GM23248 (cell line): ENCODE measurements around the gene GARIN1A. TPM values are rescaled to one million over a fixed set of nuclear protein-coding genes. Genes with fewer than 3 reads are reported as not detected.

Source experiments
- DNase-seq: peaks from one replicate; pipeline ENCODE4 v3.0.0-alpha.2; 2015
- H2AFZ ChIP-seq: fragments of 200-600 bp; sonication (generic); 2 replicates; pipeline ENCODE4 v1.6.1; 2016; ENCODE audit warnings: antibody characterized with exemption
- H3F3A ChIP-seq: fragments of 200-600 bp; sonication (generic); 2 replicates; pipeline ENCODE4 v1.6.1; 2016; ENCODE audit warnings: mild to moderate bottlenecking, antibody characterized with exemption, mixed run types; ENCODE audit not compliant: insufficient read depth
- H3K27ac ChIP-seq: fragments of 200-600 bp; sonication (generic); 2 replicates; pipeline ENCODE4 v1.5.1; 2016; ENCODE audit warnings: mild to moderate bottlenecking
- H3K27me3 ChIP-seq: fragments of 200-600 bp; sonication (generic); replicated peaks from 2 replicates; pipeline ENCODE4 v1.6.1; 2016; ENCODE audit warnings: mild to moderate bottlenecking; ENCODE audit not compliant: insufficient read depth
- H3K36me3 ChIP-seq: fragments of 200-600 bp; sonication (generic); 2 replicates; pipeline ENCODE4 v1.6.1; 2016; ENCODE audit warnings: low read depth, mild to moderate bottlenecking
- H3K4me1 ChIP-seq: fragments of 200-600 bp; sonication (generic); 2 replicates; pipeline ENCODE4 v1.6.1; 2016; ENCODE audit warnings: mild to moderate bottlenecking; ENCODE audit not compliant: insufficient read depth
- H3K4me2 ChIP-seq: fragments of 200-600 bp; sonication (generic); one replicate; pipeline ENCODE4 v1.6.1; 2016; ENCODE audit warnings: mild to moderate bottlenecking; ENCODE audit not compliant: unreplicated experiment
- H3K4me3 ChIP-seq: fragments of 200-600 bp; sonication (generic); 2 replicates; pipeline ENCODE4 v1.5.1; 2016; ENCODE audit warnings: mild to moderate bottlenecking
- H3K79me2 ChIP-seq: fragments of 200-600 bp; sonication (generic); 2 replicates; pipeline ENCODE4 v1.6.1; 2016; ENCODE audit warnings: mild to moderate bottlenecking; ENCODE audit not compliant: insufficient read depth
- H3K9ac ChIP-seq: fragments of 200-600 bp; sonication (generic); 2 replicates; pipeline ENCODE4 v1.6.1; 2016; ENCODE audit warnings: mild to moderate bottlenecking
- H3K9me2 ChIP-seq: fragments of 200-600 bp; sonication (generic); 2 replicates; pipeline ENCODE4 v1.6.1; 2016; ENCODE audit warnings: mixed run types, mild to moderate bottlenecking, moderate library complexity; ENCODE audit not compliant: insufficient read depth
- H3K9me3 ChIP-seq: fragments of 200-600 bp; sonication (generic); one replicate; pipeline ENCODE4 v1.6.1; 2017; ENCODE audit warnings: low read depth
- H4K20me1 ChIP-seq: fragments of 200-600 bp; sonication (generic); 2 replicates; pipeline ENCODE4 v1.6.0; 2016; ENCODE audit not compliant: insufficient read depth
- EZH2 ChIP-seq: fragments of 200-600 bp; sonication (generic); IDR thresholded peaks from 2 replicates; pipeline ENCODE4 v1.6.1; 2018; ENCODE audit warnings: antibody characterized with exemption, mild to moderate bottlenecking; ENCODE audit not compliant: insufficient read depth, poor library complexity, severe bottlenecking
- EZH2phosphoT487 ChIP-seq: fragments of 200-600 bp; sonication (generic); IDR thresholded peaks from 2 replicates; pipeline ENCODE4 v1.6.1; 2018; ENCODE audit warnings: antibody characterized with exemption, moderate library complexity, mild to moderate bottlenecking, low read depth; ENCODE audit not compliant: insufficient read depth
- WGBS, 2 experiments: methylation state at CpG; one replicate each; pipeline ENCODE4 v1.1.6; 2015 to 2017; ENCODE audit warnings: low lambda C conversion rate in 2 of 2, low coverage in 1 of 2; ENCODE audit errors: missing lambda C conversion rate in 2 of 2; 5-methylcytosine and 5-hydroxymethylcytosine counted together
- in situ Hi-C: fragments of 300-500 bp; cut with MboI; formaldehyde crosslinking; loops from 2 replicates; pipeline ENCODE4 v1.15.0; 2020
- polyA plus RNA-seq: library from polyadenylated mRNA; unstranded; fragments of >200 nt; fragmentation: Nextera tagmentation; extraction: Ambion mirVana; gene quantifications from 2 replicates; pipeline ENCODE4 v1.2.1, GENCODE V29; 2016
- total RNA-seq: library from RNA; depleted of rRNA; stranded (reverse); fragments of >200 nt; shearing (Covaris generic); gene quantifications from 2 replicates; pipeline ENCODE4 v1.2.3, GENCODE V29; 2014

Gene GARIN1A
- total and polyA plus RNA-seq, 2 experiments from 2014 or later = 0.28 to 0.43 TPM

DNA sequence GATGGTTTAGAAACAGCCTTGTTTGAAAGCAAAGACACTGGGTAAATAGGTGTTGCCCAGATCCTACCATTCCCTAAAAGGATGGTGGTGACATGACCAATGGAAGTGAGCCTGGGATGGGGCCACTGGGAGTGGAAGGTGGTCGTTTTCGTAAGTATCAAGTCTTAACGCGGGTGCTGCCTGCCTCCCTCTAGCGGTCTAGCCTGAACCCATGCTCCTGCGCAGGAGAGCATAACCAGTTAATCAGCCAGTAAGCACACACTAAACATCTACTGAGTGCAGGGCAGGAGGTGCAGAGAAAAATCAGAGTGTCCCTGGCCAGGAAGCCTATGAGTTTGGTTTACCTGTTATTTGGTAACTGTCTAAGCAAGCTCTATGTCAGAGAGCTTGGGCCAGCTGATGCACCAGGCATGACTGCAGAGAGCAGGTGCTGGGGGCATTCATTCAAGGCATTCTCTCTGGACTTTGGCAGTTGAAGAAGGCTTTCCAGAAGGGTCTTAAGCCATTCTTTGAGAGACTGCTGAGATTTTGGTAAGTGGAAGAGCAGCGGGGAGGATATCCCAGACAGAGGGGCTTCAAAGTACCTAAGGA, 930 bp downstream of the GARIN1A start:
- no peaks in the 10 kb centered on the region for H3K9me3 ChIP-seq
- no peak overlapping the region for H3K4me2 ChIP-seq
- WGBS, 2 experiments = 21 to 26% methylated on average over 7 of the region's 7 CpGs
- no peak overlapping the region; the same call in 1 of the 2 replicates for H2AFZ ChIP-seq
- H3K27ac ChIP-seq = no peak overlapping the region
- H3K9ac ChIP-seq = no peak overlapping the region
- H3K27me3 ChIP-seq = no peaks in the 10 kb centered on the region
- H3K9me2 ChIP-seq = no peaks in the 10 kb centered on the region
- no peak overlapping the region for H3K4me3 ChIP-seq
- peaks cover 7% of the 10 kb centered on the region; the same call in 1 of the 2 replicates for H3K36me3 ChIP-seq
- H4K20me1 ChIP-seq = no peaks in the 10 kb centered on the region
- DNase-seq = peak; percentile 39
- H3K4me1 ChIP-seq = no peaks in the 10 kb centered on the region
- in situ Hi-C loops = no loop called here
- no peak for TF ChIP-seq EZH2phosphoT487
- no peak for TF ChIP-seq EZH2
- no peaks in the 10 kb centered on the region for H3K79me2 ChIP-seq
- H3F3A ChIP-seq = no peaks in the 10 kb centered on the region

DNA sequence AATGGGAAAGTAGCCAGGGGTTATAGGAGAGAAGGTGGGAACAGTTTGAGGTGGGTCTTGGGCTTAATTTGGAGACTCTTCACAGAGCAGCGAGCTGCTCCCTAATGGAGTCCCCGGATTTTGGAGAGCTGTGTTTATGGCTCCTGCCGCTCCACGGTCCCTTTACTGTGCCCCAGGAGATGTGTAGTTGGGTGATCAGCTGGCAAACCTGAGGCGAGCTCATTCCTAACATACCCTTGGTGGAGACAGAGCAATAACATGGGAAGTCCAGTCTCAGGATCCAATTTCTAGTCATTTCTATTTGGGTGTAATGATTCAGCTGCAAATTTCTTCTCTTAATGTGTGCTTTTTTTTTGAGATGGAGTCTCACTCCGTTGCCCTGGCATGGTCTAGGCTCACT, 1.5 kb downstream of the GARIN1A start:
- Histone ChIP-seq H3K4me2 (no peak overlapping the region), H3K9ac (no peak overlapping the region), H3K79me2 (no peaks in the 10 kb centered on the region), H3K36me3 (peaks cover 7% of the 10 kb centered on the region; the same call in 1 of the 2 replicates), H3K27ac (no peak overlapping the region), H3K27me3 (no peaks in the 10 kb centered on the region), H4K20me1 (no peaks in the 10 kb centered on the region), H3F3A (no peaks in the 10 kb centered on the region), H2AFZ (no peak overlapping the region), H3K9me3 (no peaks in the 10 kb centered on the region), H3K4me3 (no peak overlapping the region), H3K9me2 (no peaks in the 10 kb centered on the region), H3K4me1 (no peaks in the 10 kb centered on the region)
- WGBS, 2 experiments = 78 to 79% methylated on average over 6 of the region's 6 CpGs
- TF ChIP-seq EZH2phosphoT487 = no peak
- TF ChIP-seq EZH2 = no peak
- DNase-seq = no peak
- in situ Hi-C loops = no loop called here

DNA sequence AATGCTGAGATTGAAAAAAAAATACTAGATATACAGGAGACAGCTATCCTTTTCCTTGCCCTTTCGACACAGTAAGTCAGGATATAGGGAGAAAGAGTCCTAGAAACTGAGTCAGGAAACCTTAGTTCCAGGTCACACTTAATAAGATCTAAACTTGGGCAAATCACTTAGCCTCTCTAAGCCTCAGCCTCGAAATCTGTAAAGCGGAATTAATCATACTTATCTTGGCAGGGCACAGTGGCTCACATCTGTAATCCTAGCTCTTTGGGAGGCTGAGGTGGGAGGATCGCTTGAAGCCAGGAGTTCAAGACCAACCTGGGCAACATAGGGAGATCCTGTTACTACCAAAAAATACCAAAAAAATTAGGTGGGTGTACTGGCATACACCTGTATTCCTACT, 4.6 kb downstream of the GARIN1A start:
- Histone ChIP-seq H3K4me3 (no peak overlapping the region), H3F3A (no peaks in the 10 kb centered on the region), H3K9me2 (no peaks in the 10 kb centered on the region), H3K9me3 (no peaks in the 10 kb centered on the region), H3K27ac (no peak overlapping the region), H3K36me3 (peaks cover 4% of the 10 kb centered on the region; the same call in 1 of the 2 replicates), H3K27me3 (no peaks in the 10 kb centered on the region), H3K9ac (no peak overlapping the region), H4K20me1 (no peaks in the 10 kb centered on the region), H3K79me2 (no peaks in the 10 kb centered on the region), H3K4me1 (no peaks in the 10 kb centered on the region), H3K4me2 (no peak overlapping the region), H2AFZ (no peak overlapping the region)
- TF ChIP-seq EZH2 = no peak
- no peak for TF ChIP-seq EZH2phosphoT487
- no peak for DNase-seq
- 87 to 91% methylated on average over 4 of the region's 4 CpGs for WGBS, 2 experiments
- in situ Hi-C loops = no loop called here

DNA sequence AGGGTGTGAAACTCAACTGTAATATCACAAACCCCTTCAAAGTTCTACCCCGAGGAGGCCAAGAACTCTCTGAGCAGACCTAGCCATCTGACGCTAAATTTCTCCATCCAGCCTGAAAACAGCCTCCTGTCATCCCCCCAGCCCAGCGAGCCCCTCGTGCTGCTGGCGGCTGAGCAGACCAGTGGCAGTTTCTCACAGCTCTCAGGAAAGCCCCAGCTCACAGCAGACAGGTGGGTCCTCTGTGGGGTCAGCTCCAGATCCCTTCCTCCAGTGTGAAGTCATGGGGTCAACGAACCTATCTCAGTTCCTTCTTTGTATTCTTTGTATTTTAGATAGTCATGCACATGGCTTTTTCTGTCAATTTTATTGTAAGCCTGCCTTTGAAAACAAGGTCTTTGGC, 7.8 kb downstream of the GARIN1A start:
- Histone ChIP-seq H3K9me2 (no peaks in the 10 kb centered on the region), H3K4me3 (no peak overlapping the region), H3K27ac (no peak overlapping the region), H3K4me1 (no peaks in the 10 kb centered on the region), H3K9me3 (no peaks in the 10 kb centered on the region), H3K79me2 (no peaks in the 10 kb centered on the region), H3K36me3 (peaks cover 8% of the 10 kb centered on the region; the same call in 1 of the 2 replicates), H2AFZ (no peak overlapping the region), H4K20me1 (no peaks in the 10 kb centered on the region), H3K27me3 (no peaks in the 10 kb centered on the region), H3F3A (no peaks in the 10 kb centered on the region), H3K9ac (no peak overlapping the region), H3K4me2 (no peak overlapping the region)
- in situ Hi-C loops = no loop called here
- TF ChIP-seq EZH2phosphoT487 = no peak
- no peak for TF ChIP-seq EZH2
- no peak for DNase-seq
- whole genome bisulfite sequencing, 2 experiments = 76 to 82% methylated on average over 6 of the region's 6 CpGs
